Type B pancreatic cell (in vitro differentiated cells): ENCODE results near the gene HPCAL1. TPM values are rescaled to one million over a fixed set of nuclear protein-coding genes. Genes with fewer than 3 reads are reported as not detected.

Experiments used
- DNase-seq: peaks from one replicate; pipeline ENCODE4 v3.0.0; 2021; ENCODE audit warnings: mixed read lengths; ENCODE audit not compliant: unreplicated experiment; ENCODE audit errors: extremely low spot score
- H3K27ac Mint-ChIP-seq: 2 replicates; pipeline ENCODE4 v1.8.0; 2021; ENCODE audit warnings: mild to moderate bottlenecking, mixed read lengths
- H3K27me3 Mint-ChIP-seq: 2 replicates; pipeline ENCODE4 v1.8.0; 2021; ENCODE audit warnings: mixed read lengths
- H3K36me3 Mint-ChIP-seq: 2 replicates; pipeline ENCODE4 v1.8.0; 2021; ENCODE audit warnings: mixed read lengths
- H3K4me1 Mint-ChIP-seq: one replicate; pipeline ENCODE4 v1.8.0; 2021; ENCODE audit warnings: mixed read lengths; ENCODE audit not compliant: unreplicated experiment
- H3K4me3 Mint-ChIP-seq: 2 replicates; pipeline ENCODE4 v1.8.0; 2021; ENCODE audit warnings: mild to moderate bottlenecking, mixed read lengths
- H3K9me3 Mint-ChIP-seq: 2 replicates; pipeline ENCODE4 v1.8.0; 2021; ENCODE audit warnings: mixed read lengths
- total RNA-seq: library from RNA; stranded (reverse); gene quantifications from 2 replicates; pipeline ENCODE4 v1.2.1, GENCODE V29; 2021; ENCODE audit warnings: low replicate concordance
- TF ChIP-seq, protein P1 (sequence below): fragments of 200-600 bp; sonication (generic); conservative IDR thresholded peaks from 2 replicates; pipeline ENCODE4 v1.5.0; 2021; ENCODE audit warnings: antibody characterized with exemption, mild to moderate bottlenecking

The HPCAL1 gene
- total RNA-seq, 1 donor from 2014 or later = 17.8 TPM

DNA sequence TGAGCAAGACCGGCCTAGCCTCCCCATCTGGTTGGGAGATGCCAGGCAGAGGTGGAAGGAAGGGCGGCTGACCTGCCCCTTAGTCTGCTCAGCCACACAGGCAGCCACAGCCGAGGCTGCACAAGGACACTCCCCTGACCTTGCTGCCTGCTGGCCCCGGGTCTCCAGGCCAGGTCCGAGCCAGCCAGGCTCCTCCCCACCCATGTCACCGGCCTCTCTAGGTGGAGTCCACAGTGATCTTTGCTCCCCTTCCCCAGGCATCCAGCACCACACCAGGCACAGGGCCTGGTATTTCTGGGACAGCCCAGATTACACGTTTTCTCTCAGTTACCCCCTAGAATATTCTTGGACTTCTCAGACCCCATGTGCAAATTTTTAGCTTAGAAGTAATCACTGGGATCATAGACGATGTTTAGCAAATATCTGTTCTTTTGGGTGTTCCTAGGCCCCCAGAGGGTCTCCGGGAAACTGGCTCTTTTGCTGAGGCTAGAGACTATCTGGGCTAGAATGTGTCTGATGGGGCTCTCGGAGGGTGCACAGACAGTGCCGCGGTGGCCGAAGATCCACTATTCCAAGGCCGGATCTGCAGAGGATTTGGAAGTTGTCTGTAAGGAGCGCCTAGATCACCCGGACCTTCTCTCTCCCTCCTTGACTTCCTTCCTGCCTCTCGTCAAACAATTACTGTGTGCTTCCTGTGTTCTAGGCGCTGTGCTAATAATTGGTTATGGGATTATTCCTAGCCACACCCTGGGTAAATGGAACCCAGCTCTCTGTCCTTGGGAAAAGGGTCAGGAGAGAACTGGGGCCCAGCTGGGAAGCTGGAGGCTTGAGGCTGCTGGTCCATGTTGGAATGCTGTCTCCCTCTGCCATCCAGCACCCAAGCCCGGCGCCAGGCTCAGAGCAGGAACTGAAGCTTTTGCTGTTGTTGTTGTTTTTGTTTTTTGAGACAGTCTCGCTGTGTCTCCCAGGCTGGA, 98.6 kb downstream of the HPCAL1 start:
- Mint-ChIP-seq H3K27ac (peak overlapping the region; percentile 17), H3K27me3 (no peaks in the 10 kb centered on the region), H3K4me3 (no peak overlapping the region), H3K9me3 (no peaks in the 10 kb centered on the region), H3K36me3 (peaks cover 4% of the 10 kb centered on the region), H3K4me1 (no peaks in the 10 kb centered on the region)
- TF ChIP-seq, protein P1, sequence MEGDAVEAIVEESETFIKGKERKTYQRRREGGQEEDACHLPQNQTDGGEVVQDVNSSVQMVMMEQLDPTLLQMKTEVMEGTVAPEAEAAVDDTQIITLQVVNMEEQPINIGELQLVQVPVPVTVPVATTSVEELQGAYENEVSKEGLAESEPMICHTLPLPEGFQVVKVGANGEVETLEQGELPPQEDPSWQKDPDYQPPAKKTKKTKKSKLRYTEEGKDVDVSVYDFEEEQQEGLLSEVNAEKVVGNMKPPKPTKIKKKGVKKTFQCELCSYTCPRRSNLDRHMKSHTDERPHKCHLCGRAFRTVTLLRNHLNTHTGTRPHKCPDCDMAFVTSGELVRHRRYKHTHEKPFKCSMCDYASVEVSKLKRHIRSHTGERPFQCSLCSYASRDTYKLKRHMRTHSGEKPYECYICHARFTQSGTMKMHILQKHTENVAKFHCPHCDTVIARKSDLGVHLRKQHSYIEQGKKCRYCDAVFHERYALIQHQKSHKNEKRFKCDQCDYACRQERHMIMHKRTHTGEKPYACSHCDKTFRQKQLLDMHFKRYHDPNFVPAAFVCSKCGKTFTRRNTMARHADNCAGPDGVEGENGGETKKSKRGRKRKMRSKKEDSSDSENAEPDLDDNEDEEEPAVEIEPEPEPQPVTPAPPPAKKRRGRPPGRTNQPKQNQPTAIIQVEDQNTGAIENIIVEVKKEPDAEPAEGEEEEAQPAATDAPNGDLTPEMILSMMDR = no peak
- DNase-seq = no peak

DNA sequence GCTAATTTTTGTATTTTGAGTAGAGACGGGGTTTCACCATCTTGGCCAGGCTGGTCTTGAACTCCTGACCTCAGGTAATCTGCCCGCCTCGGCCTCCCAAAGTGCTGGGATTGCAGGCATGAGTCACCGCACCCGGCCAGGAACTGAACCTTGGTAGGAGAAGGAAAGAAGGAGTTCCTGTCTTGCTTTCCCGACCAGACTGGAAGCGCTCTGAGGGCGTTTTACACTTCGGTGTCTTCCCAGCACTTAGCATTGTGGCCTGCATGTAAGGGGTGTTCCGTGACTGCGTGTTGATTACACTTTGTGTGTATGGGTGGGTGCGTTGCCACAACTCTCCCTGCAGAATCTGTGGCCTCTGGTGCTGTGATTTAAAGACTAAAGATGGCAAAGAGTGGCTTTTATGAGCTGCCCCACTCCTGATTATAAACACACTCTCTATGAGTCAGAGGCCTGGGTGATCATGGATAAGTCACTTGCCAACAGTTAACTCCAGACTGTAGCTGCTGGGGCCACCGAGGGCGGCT, 99.4 kb downstream of the HPCAL1 start:
- no peaks in the 10 kb centered on the region for H3K27me3 Mint-ChIP-seq
- H3K36me3 Mint-ChIP-seq = peaks cover 4% of the 10 kb centered on the region
- peaks cover under 1% of the 10 kb centered on the region for H3K4me1 Mint-ChIP-seq
- H3K9me3 Mint-ChIP-seq = no peaks in the 10 kb centered on the region
- no peak overlapping the region for H3K4me3 Mint-ChIP-seq
- H3K27ac Mint-ChIP-seq = no peak overlapping the region
- no peak for DNase-seq
- TF ChIP-seq, protein P1 = no peak

DNA sequence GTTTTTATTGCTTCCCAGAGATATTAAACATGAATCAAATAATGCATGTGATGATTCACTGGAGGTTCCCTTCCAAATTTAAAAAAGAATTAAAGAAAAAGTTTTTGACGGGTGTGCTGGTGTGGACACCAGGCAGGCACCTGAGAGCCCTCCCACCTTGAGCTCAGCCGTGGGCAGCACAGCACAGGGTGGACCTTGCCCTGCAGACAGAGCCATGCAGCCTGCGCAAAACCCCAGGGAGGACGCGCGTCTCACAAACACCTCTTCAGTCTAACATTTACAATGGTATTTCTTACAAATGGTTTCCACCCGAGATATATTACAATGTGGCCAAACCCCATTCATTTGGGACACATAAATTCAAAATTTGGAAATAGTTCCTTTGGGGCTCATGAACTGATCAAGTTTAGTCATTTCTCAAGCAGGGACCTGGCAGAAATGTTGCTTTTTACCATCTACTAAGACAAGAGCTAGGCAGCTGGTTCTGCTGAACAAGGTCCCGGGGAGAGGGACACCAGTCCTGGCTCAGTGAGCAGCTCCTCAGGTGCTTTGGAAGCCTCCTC, 100.0 kb downstream of the HPCAL1 start:
- TF ChIP-seq, protein P1 = no peak

DNA sequence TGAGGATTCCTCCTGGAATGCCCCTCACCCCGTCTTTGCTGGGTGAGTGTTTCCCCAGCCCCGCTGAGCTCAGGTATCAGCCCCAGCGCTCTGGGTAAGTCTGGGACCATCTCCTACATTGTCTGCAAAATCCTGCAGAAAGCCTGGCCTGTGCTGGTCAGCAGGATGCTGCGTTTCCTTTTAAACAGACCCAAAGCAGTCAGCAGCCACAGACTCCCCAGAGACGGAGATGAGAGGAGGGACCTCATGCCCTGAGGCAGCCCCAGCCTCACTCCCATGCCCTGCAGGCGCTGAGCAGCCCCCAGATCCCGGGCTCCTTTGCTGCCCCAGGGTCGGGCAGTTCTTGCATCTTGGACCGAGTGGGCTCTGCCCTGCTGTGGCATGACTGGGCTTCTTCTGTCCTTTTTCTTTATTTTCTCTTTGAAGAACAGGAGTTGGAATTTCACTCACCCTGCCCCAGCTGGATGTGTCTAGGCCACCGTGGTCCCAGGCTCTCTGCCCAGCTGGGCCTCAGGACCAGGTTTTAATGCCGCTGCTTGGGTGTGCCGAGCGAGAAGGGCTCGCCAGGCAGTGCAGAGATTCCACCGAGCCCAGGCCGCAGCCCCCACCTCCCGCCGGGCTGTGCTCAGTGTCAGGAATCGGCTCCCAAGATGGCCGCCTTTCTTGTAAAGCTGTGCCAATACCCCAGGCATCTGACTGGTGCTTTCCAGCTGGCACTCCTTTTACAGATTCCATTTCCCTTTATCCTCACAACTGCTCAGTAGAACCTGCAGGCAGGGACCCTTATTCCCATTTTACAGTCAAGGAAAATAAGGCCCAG, 101.8 kb downstream of the HPCAL1 start:
- H3K4me3 Mint-ChIP-seq = no peak overlapping the region
- H3K27me3 Mint-ChIP-seq = no peaks in the 10 kb centered on the region
- no peak for DNase-seq
- no peaks in the 10 kb centered on the region for H3K9me3 Mint-ChIP-seq
- H3K27ac Mint-ChIP-seq = no peak overlapping the region
- TF ChIP-seq, protein P1 = no peak
- H3K4me1 Mint-ChIP-seq = peaks cover 21% of the 10 kb centered on the region
- H3K36me3 Mint-ChIP-seq = peaks cover 4% of the 10 kb centered on the region

More for the DNA sequence above, 100.0 kb downstream of the HPCAL1 start:
- DNase-seq = no peak
- peaks cover 4% of the 10 kb centered on the region for H3K36me3 Mint-ChIP-seq
- H3K27ac Mint-ChIP-seq = no peak overlapping the region
- H3K9me3 Mint-ChIP-seq = no peaks in the 10 kb centered on the region
- H3K4me3 Mint-ChIP-seq = no peak overlapping the region
- H3K4me1 Mint-ChIP-seq = peaks cover 6% of the 10 kb centered on the region
- H3K27me3 Mint-ChIP-seq = no peaks in the 10 kb centered on the region

DNA sequence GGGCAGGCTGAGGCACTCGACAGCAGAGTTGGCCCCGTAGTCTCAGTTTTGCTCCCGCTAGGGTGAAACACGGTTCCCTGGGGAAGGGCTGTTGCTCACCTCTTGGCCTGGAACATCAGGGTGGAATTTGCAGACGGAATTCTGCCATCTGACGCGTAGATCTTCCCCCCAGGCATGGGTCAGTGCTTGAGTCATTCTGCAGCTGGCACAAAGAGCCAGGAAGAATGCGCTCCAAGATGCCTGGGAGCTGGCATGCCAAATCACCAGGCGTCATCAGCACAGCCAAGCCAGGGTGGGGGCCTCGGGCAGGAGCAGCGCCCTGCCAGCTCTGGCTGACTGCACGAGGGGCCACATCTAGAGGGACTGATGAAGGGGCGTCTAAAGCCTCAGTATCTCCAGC, 102.7 kb downstream of the HPCAL1 start:
- TF ChIP-seq, protein P1 = no peak
- peaks cover 21% of the 10 kb centered on the region for H3K4me1 Mint-ChIP-seq
- no peaks in the 10 kb centered on the region for H3K9me3 Mint-ChIP-seq
- H3K27me3 Mint-ChIP-seq = no peaks in the 10 kb centered on the region
- DNase-seq = no peak
- H3K36me3 Mint-ChIP-seq = peaks cover 4% of the 10 kb centered on the region
- no peak overlapping the region for H3K27ac Mint-ChIP-seq
- H3K4me3 Mint-ChIP-seq = no peak overlapping the region
